Coronary artery (tissue), 2 donors: ENCODE results near the gene PSMB7.
A peak's percentile ranks its signal among the peaks of the same experiment; 100 is the strongest.

ENCODE experiments used
- DNase-seq: peaks from one replicate; pipeline ENCODE4 v3.0.0-alpha.2; 2017; ENCODE audit warnings: low spot score
- H3K27ac ChIP-seq, 2 donors: fragments of 200-600 bp; sonication (generic); one replicate each; pipeline ENCODE4 v1.5.1; 2016 to 2019
- H3K4me3 ChIP-seq: fragments of 200-600 bp; sonication (generic); 2 replicates; pipeline ENCODE4 v1.5.1; 2016; ENCODE audit warnings: mild to moderate bottlenecking, moderate library complexity
- TF ChIP-seq, protein P1 (sequence below): fragments of 200-600 bp; sonication (generic); IDR thresholded peaks from one replicate; pipeline ENCODE4 v1.5.1; 2019; ENCODE audit warnings: antibody characterized with exemption

PSMB7 gene

GRCh38 chr9:124345751-124346281 is 69.4 kb downstream of the PSMB7 start:
- TF ChIP-seq, protein P1, sequence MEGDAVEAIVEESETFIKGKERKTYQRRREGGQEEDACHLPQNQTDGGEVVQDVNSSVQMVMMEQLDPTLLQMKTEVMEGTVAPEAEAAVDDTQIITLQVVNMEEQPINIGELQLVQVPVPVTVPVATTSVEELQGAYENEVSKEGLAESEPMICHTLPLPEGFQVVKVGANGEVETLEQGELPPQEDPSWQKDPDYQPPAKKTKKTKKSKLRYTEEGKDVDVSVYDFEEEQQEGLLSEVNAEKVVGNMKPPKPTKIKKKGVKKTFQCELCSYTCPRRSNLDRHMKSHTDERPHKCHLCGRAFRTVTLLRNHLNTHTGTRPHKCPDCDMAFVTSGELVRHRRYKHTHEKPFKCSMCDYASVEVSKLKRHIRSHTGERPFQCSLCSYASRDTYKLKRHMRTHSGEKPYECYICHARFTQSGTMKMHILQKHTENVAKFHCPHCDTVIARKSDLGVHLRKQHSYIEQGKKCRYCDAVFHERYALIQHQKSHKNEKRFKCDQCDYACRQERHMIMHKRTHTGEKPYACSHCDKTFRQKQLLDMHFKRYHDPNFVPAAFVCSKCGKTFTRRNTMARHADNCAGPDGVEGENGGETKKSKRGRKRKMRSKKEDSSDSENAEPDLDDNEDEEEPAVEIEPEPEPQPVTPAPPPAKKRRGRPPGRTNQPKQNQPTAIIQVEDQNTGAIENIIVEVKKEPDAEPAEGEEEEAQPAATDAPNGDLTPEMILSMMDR = no peak
- H3K4me3 ChIP-seq = no peak overlapping the region
- H3K27ac ChIP-seq = no peak overlapping the region
- no peak for DNase-seq

- TF ChIP-seq, protein P1 = no peak
- no peak for DNase-seq
- H3K4me3 ChIP-seq = no peak overlapping the region
- H3K27ac ChIP-seq = no peak overlapping the region
Measured at GRCh38 chr9:124345063-124345462, 70.2 kb downstream of the PSMB7 start.

DNA sequence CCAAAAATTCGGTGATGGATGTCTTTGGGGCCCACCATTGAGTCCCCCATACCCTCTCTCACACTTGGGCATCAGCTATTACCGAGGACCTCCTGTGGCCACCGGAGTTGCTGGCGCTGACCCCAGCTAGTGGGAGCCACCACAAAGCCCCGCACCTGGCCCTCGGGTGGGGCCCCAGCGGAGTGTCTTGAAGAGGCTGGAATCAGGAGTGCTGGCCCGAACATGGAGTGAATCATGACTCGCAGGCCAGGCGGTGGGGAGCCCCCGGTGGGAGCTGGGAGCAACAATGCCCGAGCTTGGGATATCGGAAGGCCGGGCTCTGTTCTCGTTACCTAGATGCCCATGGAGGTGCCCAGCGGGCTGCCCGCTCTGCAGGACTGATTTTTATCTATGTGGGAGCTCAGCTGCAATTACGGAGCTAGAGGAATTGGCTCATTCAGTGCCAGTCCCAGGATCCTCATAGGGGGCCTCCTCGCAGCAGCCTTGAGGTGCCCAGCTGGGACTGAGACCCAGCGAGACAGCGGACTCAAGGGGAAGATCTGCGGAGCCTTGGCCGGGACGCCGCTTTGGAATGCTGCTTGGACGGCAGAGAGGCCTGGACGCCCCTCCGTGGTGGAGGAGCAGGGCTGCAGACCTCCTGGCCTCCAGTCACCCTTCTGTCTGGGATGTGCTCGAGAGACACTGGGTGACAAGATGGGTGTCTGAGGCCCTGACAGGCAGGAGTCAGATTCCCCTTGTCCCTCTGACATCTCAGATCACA is 70.8 kb downstream of the PSMB7 start:
- TF ChIP-seq, protein P1 = no peak
- Histone ChIP-seq H3K4me3 (no peak overlapping the region), H3K27ac (no peak overlapping the region)
- no peak for DNase-seq

DNA sequence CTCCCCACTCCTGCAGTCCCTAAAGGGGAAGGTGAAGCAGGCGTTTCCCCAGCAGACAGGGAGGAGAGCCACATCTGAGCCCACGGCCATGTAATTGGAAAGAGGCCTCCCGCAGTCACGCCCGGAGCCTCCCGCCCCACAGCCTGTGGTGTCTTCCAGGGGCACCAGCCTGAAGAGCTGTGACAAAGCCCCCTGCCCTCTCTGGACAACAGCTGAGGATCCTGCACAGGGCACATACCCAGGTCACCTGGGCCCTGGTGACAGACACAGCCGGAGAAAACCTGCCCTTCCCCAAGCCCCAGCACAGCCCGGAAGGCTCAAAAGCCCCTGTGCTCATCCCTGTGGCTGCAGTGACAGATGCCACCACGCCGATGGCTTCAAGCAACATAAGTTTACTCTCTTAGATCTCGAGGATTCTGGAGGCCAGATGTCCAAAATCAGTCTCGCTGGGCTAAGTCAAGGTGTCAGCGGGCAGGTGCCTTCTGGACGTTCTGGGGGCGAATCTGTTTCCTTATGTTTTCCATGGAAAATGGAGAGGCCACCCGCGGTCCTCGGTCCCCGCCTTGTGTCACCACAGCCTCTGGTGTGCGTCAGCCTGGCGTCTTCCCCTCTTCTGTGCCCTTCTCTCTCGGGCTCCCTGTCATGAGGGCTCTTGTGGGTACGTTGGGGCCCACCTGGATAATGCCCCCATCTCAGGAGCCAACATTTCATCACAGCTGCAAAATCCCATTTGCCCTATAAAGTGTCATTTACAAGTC is 71.5 kb downstream of the PSMB7 start:
- peak overlapping the region; percentile 62 to 84 for H3K27ac ChIP-seq
- TF ChIP-seq, protein P1 = no peak
- peak overlapping the region; percentile 60 for H3K4me3 ChIP-seq
- no peak for DNase-seq

- peak; percentile 86 for DNase-seq
- TF ChIP-seq, protein P1 = no peak
- H3K4me3 ChIP-seq = peak overlapping the region; percentile 60
- peak overlapping the region; percentile 62 to 84 for H3K27ac ChIP-seq
Measured at GRCh38 chr9:124342776-124343485, 72.3 kb downstream of the PSMB7 start.

- H3K4me3 ChIP-seq = no peak overlapping the region
- TF ChIP-seq, protein P1 = no peak
- peak overlapping the region; percentile 62 to 84 for H3K27ac ChIP-seq
- no peak for DNase-seq
Measured at GRCh38 chr9:124342402-124342775, 72.9 kb downstream of the PSMB7 start.
